Measurements from ENCODE around the gene LIMK1.

GRCh38 chr7:74047804-74048380, 35.7 kb upstream of the LIMK1 start:
- TF ChIP-seq CTCF (IDR thresholded peaks at IDR 0.05) (no peak), POLR2AphosphoS5 (IDR thresholded peaks at IDR 0.05) (no peak)

All from breast epithelium (tissue), 3 donors.